HCT116 (cell line): ENCODE data around the gene SLC10A7. TPM values are rescaled to one million over a fixed set of nuclear protein-coding genes. Genes with fewer than 3 reads are reported as not detected.

Source experiments
- ATAC-seq: fragments of 200-7000 bp; cut with Tn5 transposase; 2 replicates; pipeline ENCODE4 v1.9.1; 2020; ENCODE audit warnings: mild to moderate bottlenecking, moderate library complexity
- BruUV-seq: library from RNA; stranded (reverse); fragments of 400-500 nt; replicated peaks from 2 replicates; lab custom pipeline; 2021; lab: Mats Ljungman, UMichigan
- CTCF ChIA-PET: fragments of 300-600 bp; sonication (Branson Sonifier 250); formaldehyde crosslinking; loops from one replicate; lab custom pipeline; 2021; ENCODE audit warnings: antibody characterized with exemption; lab: Charles Lee
- POLR2A ChIA-PET: fragments of 300-600, 350-600 bp; sonication (Branson Sonifier 250); formaldehyde crosslinking; loops from one replicate; lab custom pipeline; 2021; ENCODE audit warnings: antibody characterized with exemption; lab: Charles Lee
- RAD21 ChIA-PET, 2 experiments: fragments of 300-600 bp; sonication (Branson Sonifier 250); formaldehyde crosslinking; loops; one replicate each; lab custom pipeline; 2023; ENCODE audit warnings: low total read pairs in 2 of 2; ENCODE audit not compliant: uncharacterized antibody in 2 of 2, unreplicated experiment in 2 of 2, low non-redundant PET in 1 of 2; lab: Charles Lee
- DNase-seq: peaks from one replicate; pipeline ENCODE4 v3.0.0-alpha.2; 2010; ENCODE audit warnings: low read depth, low spot score
- H2AFZ ChIP-seq: fragments of 200-600 bp; shearing (Covaris generic), sonication (generic); 2 replicates; pipeline ENCODE4 v1.6.1; 2017; ENCODE audit warnings: low read depth, mixed run types, mixed read lengths, antibody characterized with exemption, low read length; ENCODE audit not compliant: poor library complexity, severe bottlenecking
- H3K27ac ChIP-seq: 2 replicates; pipeline ENCODE4 v1.5.1; 2012; ENCODE audit warnings: low read depth, low read length
- H3K27me3 ChIP-seq: fragments of 200-600 bp; sonication (generic); 2 replicates; pipeline ENCODE4 v1.6.1; 2016; ENCODE audit warnings: mixed run types, low read length, mixed read lengths; ENCODE audit not compliant: insufficient read depth
- H3K36me3 ChIP-seq, 2 experiments: fragments of 200-500 bp in 1 of 2; fragments of 200-600 bp in 1 of 2; sonication (Bioruptor generic) in 1 of 2; sonication (generic) in 1 of 2; 2 replicates each; pipeline versions ENCODE4 v1.5.1 to v1.6.1; 2014 to 2016; ENCODE audit warnings: low read length in 2 of 2, inconsistent platforms in 1 of 2, mixed read lengths in 1 of 2, mixed run types in 1 of 2; ENCODE audit not compliant: insufficient read depth in 2 of 2, control insufficient read depth in 1 of 2
- H3K4me1 ChIP-seq, 2 experiments: fragments of 200-600 bp in 1 of 2; sonication (generic) in 1 of 2; 2 replicates each; pipeline versions ENCODE4 v1.5.1 to v1.6.1; 2012 to 2017; ENCODE audit warnings: low read length in 2 of 2, inconsistent platforms in 1 of 2, mild to moderate bottlenecking in 1 of 2, mixed read lengths in 1 of 2, mixed run types in 1 of 2, moderate library complexity in 1 of 2; ENCODE audit not compliant: insufficient read depth in 2 of 2, control insufficient read depth in 1 of 2
- H3K4me2 ChIP-seq: fragments of 200-600 bp; sonication (generic); 2 replicates; pipeline ENCODE4 v1.6.1; 2017; ENCODE audit warnings: mixed run types, low read length, mixed read lengths
- H3K4me3 ChIP-seq, 2 experiments: fragments of 200-600 bp in 1 of 2; sonication (generic) in 1 of 2; replicated peaks in 1 of 2; 2 replicates each; pipeline ENCODE4 v1.5.1; 2011 to 2016; ENCODE audit warnings: low read length in 2 of 2, control low read depth in 1 of 2, low read depth in 1 of 2, mild to moderate bottlenecking in 1 of 2, mixed read lengths in 1 of 2, mixed run types in 1 of 2
- H3K79me2 ChIP-seq: fragments of 200-600 bp; sonication (generic); 2 replicates; pipeline ENCODE4 v1.6.1; 2017; ENCODE audit warnings: mild to moderate bottlenecking, mixed run types, low read length, moderate library complexity, mixed read lengths; ENCODE audit not compliant: insufficient read depth
- H3K9ac ChIP-seq: fragments of 200-600 bp; sonication (generic); 2 replicates; pipeline ENCODE4 v1.6.1; 2016; ENCODE audit warnings: low read length, mixed read lengths
- H3K9me2 ChIP-seq: fragments of 200-600 bp; sonication (generic), shearing (Covaris generic); 2 replicates; pipeline ENCODE4 v1.6.1; 2017; ENCODE audit warnings: mixed run types, mild to moderate bottlenecking, moderate library complexity; ENCODE audit not compliant: insufficient read depth
- H3K9me3 ChIP-seq, 2 experiments: fragments of 200-500 bp in 1 of 2; fragments of 200-600 bp in 1 of 2; sonication (Bioruptor generic) in 1 of 2; sonication (generic) in 1 of 2; 2 replicates each; pipeline ENCODE4 v1.6.1; 2014 to 2017; ENCODE audit warnings: low read length in 2 of 2, mixed read lengths in 2 of 2, inconsistent platforms in 1 of 2, low read depth in 1 of 2, mild to moderate bottlenecking in 1 of 2, mixed run types in 1 of 2, moderate library complexity in 1 of 2; ENCODE audit not compliant: control insufficient read depth in 1 of 2, insufficient read depth in 1 of 2
- H4K20me1 ChIP-seq: fragments of 200-600 bp; sonication (generic), shearing (Covaris generic); 2 replicates; pipeline ENCODE4 v1.6.1; 2017; ENCODE audit warnings: mixed run types, mild to moderate bottlenecking, moderate library complexity; ENCODE audit not compliant: insufficient read depth
- CBX3 ChIP-seq: IDR thresholded peaks from 2 replicates; pipeline ENCODE4 v1.6.1; 2012; ENCODE audit warnings: low read depth
- EGR1 ChIP-seq: IDR thresholded peaks from 2 replicates; pipeline ENCODE4 v1.6.1; 2012; ENCODE audit warnings: low read depth
- ELF1 ChIP-seq: IDR thresholded peaks from 2 replicates; pipeline ENCODE4 v1.6.1; 2012; ENCODE audit warnings: low read depth, borderline replicate concordance
- EZH2 ChIP-seq: fragments of 200-600 bp; sonication (generic); IDR thresholded peaks from 2 replicates; pipeline ENCODE4 v1.6.1; 2017; ENCODE audit warnings: antibody characterized with exemption, mixed run types
- EZH2phosphoT487 ChIP-seq: fragments of 200-600 bp; IDR thresholded peaks from 2 replicates; pipeline ENCODE4 v1.6.1; 2018; ENCODE audit warnings: antibody characterized with exemption, borderline replicate concordance
- POLR2A ChIP-seq: IDR thresholded peaks from 2 replicates; pipeline ENCODE4 v1.7.0; 2011; ENCODE audit warnings: borderline replicate concordance; ENCODE audit not compliant: insufficient read depth, insufficient read length; ENCODE audit errors: extremely low read depth
- POLR2AphosphoS5 ChIP-seq: IDR thresholded peaks from 2 replicates; pipeline ENCODE4 v1.6.1; 2011; ENCODE audit warnings: mild to moderate bottlenecking, low read depth, low read length, moderate library complexity
- RAD21 ChIP-seq: IDR thresholded peaks from 2 replicates; pipeline ENCODE4 v1.6.1; 2012; ENCODE audit warnings: low read depth, mild to moderate bottlenecking
- REST ChIP-seq: IDR thresholded peaks from 2 replicates; pipeline ENCODE4 v1.6.1; 2012; ENCODE audit warnings: low read depth
- SRF ChIP-seq: IDR thresholded peaks from 2 replicates; pipeline ENCODE4 v1.6.1; 2012; ENCODE audit warnings: low read depth
- TCF7L2 ChIP-seq: IDR thresholded peaks from 2 replicates; pipeline ENCODE4 v1.7.0; 2011; ENCODE audit warnings: borderline replicate concordance, inconsistent platforms; ENCODE audit not compliant: insufficient read depth, insufficient read length; ENCODE audit errors: extremely low read depth
- YY1 ChIP-seq: IDR thresholded peaks from 2 replicates; pipeline ENCODE4 v1.6.1; 2011; ENCODE audit warnings: low read length, low read depth, moderate library complexity, mild to moderate bottlenecking; ENCODE audit not compliant: insufficient replicate concordance; ENCODE audit errors: extremely low read depth
- ZBTB33 ChIP-seq: IDR thresholded peaks from 2 replicates; pipeline ENCODE4 v1.6.1; 2011; ENCODE audit warnings: mild to moderate bottlenecking, low read length, moderate library complexity; ENCODE audit not compliant: insufficient replicate concordance; ENCODE audit errors: extremely low read depth
- ZFX ChIP-seq: fragments of 450-650 bp; IDR thresholded peaks from 2 replicates; pipeline ENCODE4 v1.6.1; 2017
- ZNF274 ChIP-seq: fragments of 200-500 bp; sonication (Bioruptor generic); IDR thresholded peaks from 2 replicates; pipeline ENCODE4 v1.6.1; 2014; ENCODE audit warnings: mild to moderate bottlenecking, low read depth, low read length, inconsistent platforms
- intact Hi-C: fragments of 100-400 bp; cut with micrococcal nuclease; formaldehyde crosslinking; loops from 2 replicates; pipeline ENCODE4 v1.10.0; 2022
- total RNA-seq: library from RNA; stranded (reverse); gene quantifications from one replicate; pipeline ENCODE4 v1.2.1, GENCODE V29; 2021; ENCODE audit not compliant: unreplicated experiment
- TF ChIP-seq, protein P1 (sequence below): IDR thresholded peaks from 2 replicates; pipeline ENCODE4 v1.6.1; 2012

SLC10A7 gene
- total RNA-seq, 1 experiment from 2014 or later: 5.5 TPM

DNA sequence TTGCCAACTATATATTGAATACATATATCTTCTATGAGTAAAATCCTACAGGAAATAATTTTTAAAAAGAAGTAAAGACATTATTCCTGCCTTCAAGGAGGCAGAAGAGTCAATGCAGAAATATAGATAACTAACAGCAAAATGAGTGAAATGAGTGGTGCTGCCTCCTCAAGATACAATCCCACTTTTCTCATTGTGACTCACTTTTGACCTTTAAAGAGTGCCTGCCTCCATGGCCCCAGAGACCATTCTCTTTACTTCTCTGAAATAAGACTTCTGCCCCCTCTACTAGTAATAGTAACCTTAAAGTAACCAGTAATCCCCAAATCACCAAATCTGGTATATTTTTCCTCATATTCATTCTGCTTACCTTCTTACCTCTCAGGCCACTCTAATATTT is 15.5 kb downstream of the SLC10A7 start:
- ChIA-PET RAD21 (no interaction called here), POLR2A (no interaction called here)
- no peak for DNase-seq
- ATAC-seq: no peak
- TF ChIP-seq ZFX (no peak), ZNF274 (no peak), SRF (no peak), REST (no peak), EZH2 (no peak), EZH2phosphoT487 (no peak), RAD21 (no peak), EGR1 (no peak), ZBTB33 (no peak), TCF7L2 (no peak), ELF1 (no peak), YY1 (no peak), POLR2AphosphoS5 (no peak), POLR2A (no peak), CBX3 (no peak)
- TF ChIP-seq, protein P1, sequence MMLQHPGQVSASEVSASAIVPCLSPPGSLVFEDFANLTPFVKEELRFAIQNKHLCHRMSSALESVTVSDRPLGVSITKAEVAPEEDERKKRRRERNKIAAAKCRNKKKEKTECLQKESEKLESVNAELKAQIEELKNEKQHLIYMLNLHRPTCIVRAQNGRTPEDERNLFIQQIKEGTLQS: no peak
- TF ChIP-seq, all 23 proteins: peak for 0
- Histone ChIP-seq H3K4me1 (peaks cover 0 to 5% of the 10 kb centered on the region in 2 experiments; a peak in 2 of 4 replicates), H4K20me1 (no peaks in the 10 kb centered on the region), H2AFZ (no peak overlapping the region), H3K9me3 (no peaks in the 10 kb centered on the region), H3K27me3 (no peaks in the 10 kb centered on the region), H3K36me3 (no peaks in the 10 kb centered on the region), H3K4me2 (no peak overlapping the region; the same call in 1 of the 2 replicates), H3K9ac (no peak overlapping the region), H3K9me2 (no peaks in the 10 kb centered on the region; the same call in 1 of the 2 replicates), H3K4me3 (no peak overlapping the region), H3K27ac (no peak overlapping the region), H3K79me2 (no peaks in the 10 kb centered on the region)
- intact Hi-C loops: no loop called here
- CTCF ChIA-PET: no interaction called here
- no TSS peak for BruUV-seq
